Smooth muscle cell (in vitro differentiated cells): ENCODE data around the gene NDST3. TPM values are rescaled to one million over a fixed set of nuclear protein-coding genes. Genes with fewer than 3 reads are reported as not detected.

Experiments used
- DNase-seq: peaks from one replicate; lab custom pipeline; 2025; ENCODE audit not compliant: unreplicated experiment; lab: John Stamatoyannopoulos, UW
- H2AFZ ChIP-seq: fragments of 200-600 bp; sonication (generic); 2 replicates; pipeline ENCODE4 v1.6.0; 2016; ENCODE audit warnings: antibody characterized with exemption, low read depth, mild to moderate bottlenecking
- H3F3A ChIP-seq: fragments of 200-600 bp; sonication (generic); 2 replicates; pipeline ENCODE4 v1.6.0; 2017; ENCODE audit warnings: antibody characterized with exemption, low read depth
- H3K27ac ChIP-seq: fragments of 200-600 bp; sonication (generic); 2 replicates; pipeline ENCODE4 v1.5.1; 2016; ENCODE audit warnings: low read depth, mild to moderate bottlenecking
- H3K27me3 ChIP-seq: fragments of 200-600 bp; sonication (generic); 2 replicates; pipeline ENCODE4 v1.6.1; 2016; ENCODE audit warnings: low read depth, mild to moderate bottlenecking
- H3K36me3 ChIP-seq: fragments of 200-600 bp; sonication (generic); 2 replicates; pipeline ENCODE4 v1.5.1; 2016; ENCODE audit warnings: low read depth
- H3K4me1 ChIP-seq: fragments of 200-600 bp; sonication (generic); 2 replicates; pipeline ENCODE4 v1.5.1; 2016; ENCODE audit warnings: low read depth
- H3K4me2 ChIP-seq: fragments of 200-600 bp; sonication (generic); 2 replicates; pipeline ENCODE4 v1.6.0; 2016; ENCODE audit warnings: mild to moderate bottlenecking
- H3K4me3 ChIP-seq: fragments of 200-600 bp; sonication (generic); 2 replicates; pipeline ENCODE4 v1.5.1; 2016; ENCODE audit warnings: mild to moderate bottlenecking
- H3K79me2 ChIP-seq: fragments of 200-600 bp; sonication (generic); 2 replicates; pipeline ENCODE4 v1.6.0; 2016; ENCODE audit warnings: low read depth, mild to moderate bottlenecking
- H3K9ac ChIP-seq: fragments of 200-600 bp; sonication (generic); 2 replicates; pipeline ENCODE4 v1.6.0; 2016; ENCODE audit warnings: low read depth
- H3K9me3 ChIP-seq: fragments of 200-600 bp; sonication (generic); replicated peaks from 2 replicates; pipeline ENCODE4 v1.5.1; 2016; ENCODE audit warnings: low read depth
- H4K20me1 ChIP-seq: fragments of 200-600 bp; sonication (generic); 2 replicates; pipeline ENCODE4 v1.6.0; 2016; ENCODE audit warnings: low read depth
- WGBS: methylation state at CpG from one replicate; pipeline ENCODE4 v1.1.7; 2016; ENCODE audit warnings: low lambda C conversion rate; 5-methylcytosine and 5-hydroxymethylcytosine counted together
- polyA plus RNA-seq: library from polyadenylated mRNA; unstranded; fragments of >200 nt; fragmentation: Nextera tagmentation; extraction: Ambion mirVana; gene quantifications from 2 replicates; pipeline ENCODE4 v1.2.1, GENCODE V29; 2016
- small RNA-seq: library from RNA; depleted of rRNA; stranded (forward); fragments of <200 nt; gene quantifications from one replicate; pipeline ENCODE3, GENCODE V24; 2014
- total RNA-seq: library from RNA; depleted of rRNA; stranded (reverse); fragments of >200 nt; gene quantifications from 2 replicates; pipeline ENCODE4 v1.2.3, GENCODE V29; 2014
- TF ChIP-seq, protein P1 (sequence below): fragments of 200-600 bp; sonication (generic); IDR thresholded peaks from 2 replicates; pipeline ENCODE4 v1.5.1; 2017; ENCODE audit warnings: borderline replicate concordance, mild to moderate bottlenecking, antibody characterized with exemption; ENCODE audit not compliant: insufficient read depth, poor library complexity, severe bottlenecking

The NDST3 gene
- total and polyA plus RNA-seq, 2 experiments from 2014 or later, result 0.13 TPM; not detected in 1

DNA sequence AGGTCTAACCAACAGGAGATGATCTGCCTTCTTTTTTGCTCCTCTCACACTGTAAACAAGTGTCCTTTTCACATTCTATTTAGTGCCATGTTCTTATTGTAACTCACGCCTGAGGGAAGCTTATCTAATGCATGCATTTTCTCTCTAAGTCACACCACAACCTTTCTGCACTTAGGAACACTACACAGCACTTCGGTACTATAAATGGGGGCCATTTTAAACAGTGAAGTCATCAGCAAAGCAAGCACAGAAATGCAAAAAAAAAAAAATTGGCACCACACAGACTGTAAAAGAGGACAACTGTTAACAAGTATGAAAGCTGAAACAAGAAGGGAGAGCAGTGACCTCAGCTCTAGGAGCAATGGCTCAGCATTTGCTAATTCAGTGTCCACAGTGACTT is 273.4 kb downstream of the NDST3 start:
- no peak overlapping the region for H3K4me3 ChIP-seq
- peak overlapping the region; percentile 20 for H2AFZ ChIP-seq
- TF ChIP-seq, protein P1, sequence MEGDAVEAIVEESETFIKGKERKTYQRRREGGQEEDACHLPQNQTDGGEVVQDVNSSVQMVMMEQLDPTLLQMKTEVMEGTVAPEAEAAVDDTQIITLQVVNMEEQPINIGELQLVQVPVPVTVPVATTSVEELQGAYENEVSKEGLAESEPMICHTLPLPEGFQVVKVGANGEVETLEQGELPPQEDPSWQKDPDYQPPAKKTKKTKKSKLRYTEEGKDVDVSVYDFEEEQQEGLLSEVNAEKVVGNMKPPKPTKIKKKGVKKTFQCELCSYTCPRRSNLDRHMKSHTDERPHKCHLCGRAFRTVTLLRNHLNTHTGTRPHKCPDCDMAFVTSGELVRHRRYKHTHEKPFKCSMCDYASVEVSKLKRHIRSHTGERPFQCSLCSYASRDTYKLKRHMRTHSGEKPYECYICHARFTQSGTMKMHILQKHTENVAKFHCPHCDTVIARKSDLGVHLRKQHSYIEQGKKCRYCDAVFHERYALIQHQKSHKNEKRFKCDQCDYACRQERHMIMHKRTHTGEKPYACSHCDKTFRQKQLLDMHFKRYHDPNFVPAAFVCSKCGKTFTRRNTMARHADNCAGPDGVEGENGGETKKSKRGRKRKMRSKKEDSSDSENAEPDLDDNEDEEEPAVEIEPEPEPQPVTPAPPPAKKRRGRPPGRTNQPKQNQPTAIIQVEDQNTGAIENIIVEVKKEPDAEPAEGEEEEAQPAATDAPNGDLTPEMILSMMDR, result no peak
- H4K20me1 ChIP-seq, result no peaks in the 10 kb centered on the region
- H3K27ac ChIP-seq, result no peak overlapping the region
- DNase-seq, result no peak
- no peaks in the 10 kb centered on the region for H3K27me3 ChIP-seq
- no peak overlapping the region for H3K9ac ChIP-seq
- H3K4me1 ChIP-seq, result no peaks in the 10 kb centered on the region
- peak overlapping the region; percentile 8 for H3K4me2 ChIP-seq
- H3K9me3 ChIP-seq, result no peaks in the 10 kb centered on the region
- WGBS, result 9% methylated on average over 2 of the region's 2 CpGs
- no peaks in the 10 kb centered on the region for H3K79me2 ChIP-seq
- no peaks in the 10 kb centered on the region for H3K36me3 ChIP-seq
- no peaks in the 10 kb centered on the region for H3F3A ChIP-seq

Small RNAs within 50 kb of the gene (small RNA-seq; reads per million reads assigned to genes)
- gene SNORA24, result not detected
